HepG2 (cell line): ENCODE data around the gene GATM. TPM values are rescaled to one million over a fixed set of nuclear protein-coding genes. Genes with fewer than 3 reads are reported as not detected.
A peak's percentile ranks its signal among the peaks of the same experiment; 100 is the strongest.

Source experiments
- CCDC6 ChIP-seq: sonication (generic); formaldehyde crosslinking; IDR thresholded peaks from 2 replicates; pipeline ENCODE4 v1.8.1; 2022; ENCODE audit warnings: mild to moderate bottlenecking, missing genetic modification reagents, moderate library complexity
- CHD2 ChIP-seq: IDR thresholded peaks from 2 replicates; pipeline ENCODE4 v1.6.1; 2011; ENCODE audit warnings: low read depth, low read length, improper control_type of control experiment
- HNRNPUL1 ChIP-seq: fragments of 200-400 bp; formaldehyde crosslinking; IDR thresholded peaks from 2 replicates; pipeline ENCODE4 v1.6.1; 2017; ENCODE audit warnings: low read depth, mild to moderate bottlenecking, low read length, moderate library complexity
- JUND ChIP-seq: sonication (generic); formaldehyde crosslinking; IDR thresholded peaks from 2 replicates; pipeline ENCODE4 v1.8.0; 2022; ENCODE audit warnings: mild to moderate bottlenecking, missing genetic modification reagents
- POLR2AphosphoS2 ChIP-seq: IDR thresholded peaks from 2 replicates; pipeline ENCODE4 v1.6.1; 2011; ENCODE audit warnings: low read depth, low read length, improper control_type of control experiment
- POLR2G ChIP-seq: fragments of 200-400 bp; formaldehyde crosslinking; IDR thresholded peaks from 2 replicates; pipeline ENCODE4 v1.6.1; 2018; ENCODE audit warnings: mild to moderate bottlenecking, low read depth, low read length, moderate library complexity
- RARA ChIP-seq: IDR thresholded peaks from 2 replicates; pipeline ENCODE4 v1.6.1; 2016; ENCODE audit warnings: missing genetic modification reagents, missing compliant biosample characterization
- SALL2 ChIP-seq: sonication (generic); formaldehyde crosslinking; IDR thresholded peaks from 2 replicates; pipeline ENCODE4 v1.8.1; 2023; ENCODE audit warnings: mild to moderate bottlenecking, missing genetic modification reagents, inconsistent platforms
- SMC3 ChIP-seq: IDR thresholded peaks from 2 replicates; pipeline ENCODE4 v1.6.1; 2011; ENCODE audit warnings: low read length, improper control_type of control experiment
- ZBTB3 ChIP-seq: sonication (generic); formaldehyde crosslinking; IDR thresholded peaks from 2 replicates; pipeline ENCODE4 v1.4.0; 2020; ENCODE audit warnings: low read depth, mild to moderate bottlenecking, moderate library complexity, missing genetic modification reagents, borderline replicate concordance
- ZFP36L2 ChIP-seq: sonication (generic); formaldehyde crosslinking; IDR thresholded peaks from 2 replicates; pipeline ENCODE4 v1.4.0; 2020; ENCODE audit warnings: missing genetic modification reagents
- ZFP82 ChIP-seq: sonication (generic); formaldehyde crosslinking; IDR thresholded peaks from 2 replicates; pipeline ENCODE4 v1.5.1; 2020; ENCODE audit warnings: mild to moderate bottlenecking, missing genetic modification reagents, borderline replicate concordance
- ZNF530 ChIP-seq: sonication (generic); formaldehyde crosslinking; IDR thresholded peaks from 2 replicates; pipeline ENCODE4 v1.5.0; 2020; ENCODE audit warnings: low read depth, mild to moderate bottlenecking, missing genetic modification reagents
- ZNF616 ChIP-seq: sonication (generic); formaldehyde crosslinking; IDR thresholded peaks from 2 replicates; pipeline ENCODE4 v1.5.0; 2020; ENCODE audit warnings: low read depth, mild to moderate bottlenecking, missing genetic modification reagents
- ZNF670 ChIP-seq: sonication (generic); formaldehyde crosslinking; IDR thresholded peaks from 2 replicates; pipeline ENCODE4 v1.8.0; 2022; ENCODE audit warnings: mild to moderate bottlenecking, missing genetic modification reagents, borderline replicate concordance
- ZNF724P ChIP-seq: sonication (generic); formaldehyde crosslinking; IDR thresholded peaks from 2 replicates; pipeline ENCODE4 v1.8.0; 2022; ENCODE audit warnings: missing genetic modification reagents, borderline replicate concordance
- ZNF747 ChIP-seq: sonication (generic); formaldehyde crosslinking; IDR thresholded peaks from 2 replicates; pipeline ENCODE4 v1.8.1; 2023; ENCODE audit warnings: missing genetic modification reagents, mild to moderate bottlenecking, borderline replicate concordance
- ZNF766 ChIP-seq: sonication (generic); formaldehyde crosslinking; IDR thresholded peaks from 2 replicates; pipeline ENCODE4 v1.5.0; 2020; ENCODE audit warnings: missing genetic modification reagents, borderline replicate concordance
- ZNF878 ChIP-seq: sonication (generic); formaldehyde crosslinking; IDR thresholded peaks from 2 replicates; pipeline ENCODE4 v1.8.1; 2023; ENCODE audit warnings: mild to moderate bottlenecking, missing genetic modification reagents, moderate library complexity
- polyA plus RNA-seq, 8 experiments: library from polyadenylated mRNA; depleted of rRNA in 3 of 8; stranded (reverse) in 7 of 8; unstranded in 1 of 8; fragments of >200 nt; fragmentation: Illumina TruSeq in 4 of 8; extraction: Trizol in 4 of 8; gene quantifications; 2 replicates each; pipeline versions ENCODE4 v1.2.1 to v1.2.3, GENCODE V29; 2011 to 2016; ENCODE audit warnings: low read depth in 4 of 8, missing spikeins in 1 of 8, mixed read lengths in 1 of 8; ENCODE audit not compliant: insufficient read depth in 1 of 8
- total RNA-seq, 5 experiments: library from RNA; depleted of rRNA; stranded (reverse); fragments of >200 nt; fragmentation: Illumina TruSeq; extraction: Trizol; gene quantifications; 2 replicates each; pipeline ENCODE4 v1.2.3, GENCODE V29; 2016; ENCODE audit warnings: low read depth in 1 of 5
- TF ChIP-seq, protein P1 (sequence below): sonication (generic); formaldehyde crosslinking; IDR thresholded peaks from 2 replicates; pipeline ENCODE4 v1.8.1; 2023; ENCODE audit warnings: mild to moderate bottlenecking, missing genetic modification reagents
- TF ChIP-seq, protein P2 (sequence below): sonication (generic); formaldehyde crosslinking; IDR thresholded peaks from 2 replicates; pipeline ENCODE4 v1.5.0; 2020; ENCODE audit warnings: mild to moderate bottlenecking, missing genetic modification reagents
- TF ChIP-seq, protein P3 (sequence below), 2 experiments: IDR thresholded peaks; 2 replicates each; pipeline ENCODE4 v1.6.1; 2011 to 2012; ENCODE audit warnings: low read length in 2 of 2, borderline replicate concordance in 1 of 2, low read depth in 1 of 2, mild to moderate bottlenecking in 1 of 2, moderate library complexity in 1 of 2
- TF ChIP-seq, protein P4 (sequence below): sonication (generic); formaldehyde crosslinking; IDR thresholded peaks from 2 replicates; pipeline ENCODE4 v1.5.0; 2020; ENCODE audit warnings: mild to moderate bottlenecking, low read depth, missing genetic modification reagents, borderline replicate concordance

The GATM gene
- total and polyA plus RNA-seq, 2 of the 13 experiments (the other 11 are each of a cell fraction or from before 2014, with no cell fraction given) = 2.1 to 16.8 TPM

DNA sequence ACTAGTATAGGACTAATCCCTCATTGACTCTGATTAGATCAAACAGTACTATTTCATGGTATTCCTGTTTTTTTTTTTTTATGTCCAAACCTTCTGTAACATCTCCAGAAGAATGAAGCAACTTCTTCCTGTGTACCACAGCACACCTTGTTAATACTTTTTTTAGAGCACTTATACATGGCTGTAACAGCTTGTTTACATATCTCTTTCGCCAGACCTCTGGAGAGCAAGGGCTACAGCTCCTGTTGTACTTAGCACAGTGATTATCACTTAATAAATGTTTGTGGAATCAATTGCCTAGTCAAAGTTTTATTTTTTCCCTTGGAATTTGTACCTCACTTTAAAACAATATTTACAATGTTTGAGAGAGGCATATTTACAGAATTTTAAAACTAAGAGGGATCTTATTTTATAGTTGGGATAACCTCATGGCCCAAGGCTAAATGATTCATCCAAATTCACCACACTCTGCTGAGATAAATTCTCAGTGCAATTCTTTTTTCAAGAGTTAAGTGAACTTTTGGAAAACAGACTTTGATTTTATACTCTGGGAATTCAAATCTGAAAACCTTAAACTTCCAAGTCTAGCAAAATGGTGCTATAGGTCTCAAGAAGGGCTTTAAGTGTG, 9.2 kb upstream of the GATM start (continued):
- TF ChIP-seq, protein P1, sequence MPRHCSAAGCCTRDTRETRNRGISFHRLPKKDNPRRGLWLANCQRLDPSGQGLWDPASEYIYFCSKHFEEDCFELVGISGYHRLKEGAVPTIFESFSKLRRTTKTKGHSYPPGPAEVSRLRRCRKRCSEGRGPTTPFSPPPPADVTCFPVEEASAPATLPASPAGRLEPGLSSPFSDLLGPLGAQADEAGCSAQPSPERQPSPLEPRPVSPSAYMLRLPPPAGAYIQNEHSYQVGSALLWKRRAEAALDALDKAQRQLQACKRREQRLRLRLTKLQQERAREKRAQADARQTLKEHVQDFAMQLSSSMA (CRISPR knock-in tag) = no peak
- TF ChIP-seq, protein P2, sequence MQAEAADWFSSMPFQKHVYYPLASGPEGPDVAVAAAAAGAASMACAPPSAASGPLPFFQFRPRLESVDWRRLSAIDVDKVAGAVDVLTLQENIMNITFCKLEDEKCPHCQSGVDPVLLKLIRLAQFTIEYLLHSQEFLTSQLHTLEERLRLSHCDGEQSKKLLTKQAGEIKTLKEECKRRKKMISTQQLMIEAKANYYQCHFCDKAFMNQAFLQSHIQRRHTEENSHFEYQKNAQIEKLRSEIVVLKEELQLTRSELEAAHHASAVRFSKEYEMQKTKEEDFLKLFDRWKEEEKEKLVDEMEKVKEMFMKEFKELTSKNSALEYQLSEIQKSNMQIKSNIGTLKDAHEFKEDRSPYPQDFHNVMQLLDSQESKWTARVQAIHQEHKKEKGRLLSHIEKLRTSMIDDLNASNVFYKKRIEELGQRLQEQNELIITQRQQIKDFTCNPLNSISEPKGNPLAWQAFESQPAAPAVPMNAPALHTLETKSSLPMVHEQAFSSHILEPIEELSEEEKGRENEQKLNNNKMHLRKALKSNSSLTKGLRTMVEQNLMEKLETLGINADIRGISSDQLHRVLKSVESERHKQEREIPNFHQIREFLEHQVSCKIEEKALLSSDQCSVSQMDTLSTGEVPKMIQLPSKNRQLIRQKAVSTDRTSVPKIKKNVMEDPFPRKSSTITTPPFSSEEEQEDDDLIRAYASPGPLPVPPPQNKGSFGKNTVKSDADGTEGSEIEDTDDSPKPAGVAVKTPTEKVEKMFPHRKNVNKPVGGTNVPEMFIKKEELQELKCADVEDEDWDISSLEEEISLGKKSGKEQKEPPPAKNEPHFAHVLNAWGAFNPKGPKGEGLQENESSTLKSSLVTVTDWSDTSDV (CRISPR knock-in tag) = no peak
- no peak for TF ChIP-seq ZNF530
- TF ChIP-seq ZFP36L2 (CRISPR knock-in tag) = no peak
- TF ChIP-seq SALL2 (CRISPR knock-in tag) = no peak
- TF ChIP-seq ZBTB3 (CRISPR knock-in tag) = no peak
- TF ChIP-seq ZNF670 = no peak
- no peak for TF ChIP-seq ZNF747 (CRISPR knock-in tag)
- TF ChIP-seq ZNF616 (CRISPR knock-in tag) = no peak
- TF ChIP-seq, protein P3, sequence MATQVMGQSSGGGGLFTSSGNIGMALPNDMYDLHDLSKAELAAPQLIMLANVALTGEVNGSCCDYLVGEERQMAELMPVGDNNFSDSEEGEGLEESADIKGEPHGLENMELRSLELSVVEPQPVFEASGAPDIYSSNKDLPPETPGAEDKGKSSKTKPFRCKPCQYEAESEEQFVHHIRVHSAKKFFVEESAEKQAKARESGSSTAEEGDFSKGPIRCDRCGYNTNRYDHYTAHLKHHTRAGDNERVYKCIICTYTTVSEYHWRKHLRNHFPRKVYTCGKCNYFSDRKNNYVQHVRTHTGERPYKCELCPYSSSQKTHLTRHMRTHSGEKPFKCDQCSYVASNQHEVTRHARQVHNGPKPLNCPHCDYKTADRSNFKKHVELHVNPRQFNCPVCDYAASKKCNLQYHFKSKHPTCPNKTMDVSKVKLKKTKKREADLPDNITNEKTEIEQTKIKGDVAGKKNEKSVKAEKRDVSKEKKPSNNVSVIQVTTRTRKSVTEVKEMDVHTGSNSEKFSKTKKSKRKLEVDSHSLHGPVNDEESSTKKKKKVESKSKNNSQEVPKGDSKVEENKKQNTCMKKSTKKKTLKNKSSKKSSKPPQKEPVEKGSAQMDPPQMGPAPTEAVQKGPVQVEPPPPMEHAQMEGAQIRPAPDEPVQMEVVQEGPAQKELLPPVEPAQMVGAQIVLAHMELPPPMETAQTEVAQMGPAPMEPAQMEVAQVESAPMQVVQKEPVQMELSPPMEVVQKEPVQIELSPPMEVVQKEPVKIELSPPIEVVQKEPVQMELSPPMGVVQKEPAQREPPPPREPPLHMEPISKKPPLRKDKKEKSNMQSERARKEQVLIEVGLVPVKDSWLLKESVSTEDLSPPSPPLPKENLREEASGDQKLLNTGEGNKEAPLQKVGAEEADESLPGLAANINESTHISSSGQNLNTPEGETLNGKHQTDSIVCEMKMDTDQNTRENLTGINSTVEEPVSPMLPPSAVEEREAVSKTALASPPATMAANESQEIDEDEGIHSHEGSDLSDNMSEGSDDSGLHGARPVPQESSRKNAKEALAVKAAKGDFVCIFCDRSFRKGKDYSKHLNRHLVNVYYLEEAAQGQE (IDR thresholded peaks at IDR 0.05; ENCODE audit: borderline replicate concordance in 1 of 2, low read depth in 1 of 2, low read length in 2 of 2) = no peak
- no peak for TF ChIP-seq POLR2G
- TF ChIP-seq POLR2AphosphoS2 = no peak
- no peak for TF ChIP-seq ZNF766 (CRISPR knock-in tag)
- no peak for TF ChIP-seq CHD2
- no peak for TF ChIP-seq CCDC6 (CRISPR knock-in tag)
- TF ChIP-seq, protein P4, sequence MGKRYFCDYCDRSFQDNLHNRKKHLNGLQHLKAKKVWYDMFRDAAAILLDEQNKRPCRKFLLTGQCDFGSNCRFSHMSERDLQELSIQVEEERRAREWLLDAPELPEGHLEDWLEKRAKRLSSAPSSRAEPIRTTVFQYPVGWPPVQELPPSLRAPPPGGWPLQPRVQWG = no peak
- TF ChIP-seq RARA = peak; percentile 45; the same call in 1 of the 2 replicates
- TF ChIP-seq JUND (CRISPR knock-in tag) = no peak
- TF ChIP-seq ZNF878 (CRISPR knock-in tag) = no peak
- no peak for TF ChIP-seq ZNF724P (CRISPR knock-in tag)
- TF ChIP-seq SMC3 = 0 out of 2 replicates have a peak, but pooled peaks have one; percentile 6
- no peak for TF ChIP-seq HNRNPUL1
- no peak for TF ChIP-seq ZFP82
